ENCODE results near the gene CSH2. TPM values are rescaled to one million over a fixed set of nuclear protein-coding genes. Genes with fewer than 3 reads are reported as not detected.
"Not testable (repeated sequence)": the region's sequence is repeated elsewhere in the genome, so short reads cannot be mapped to it uniquely, and the experiment has no call there.

CSH2 gene
- not detected in 2 replicates for total RNA-seq

- intact Hi-C loops (cut with micrococcal nuclease) = not testable (repeated sequence)
These were observed at the start of gene CSH2 for GRCh38 chr17:63873577-63873976. CSH2 (minus strand) TSS chr17:63873677; CDS start chr17:63873614, 63 bp downstream.

GRCh38 chr17:63922402-63922801 lies 48.9 kb upstream of the CSH2 start:
- intact Hi-C loops (cut with micrococcal nuclease) = not testable (repeated sequence)

GRCh38 chr17:63920779-63921178 lies 47.3 kb upstream of the CSH2 start:
- intact Hi-C loops (cut with micrococcal nuclease) = not testable (repeated sequence)

GRCh38 chr17:63920050-63920449 lies 46.6 kb upstream of the CSH2 start:
- intact Hi-C loops (cut with micrococcal nuclease) = not testable (repeated sequence)

- intact Hi-C loops (cut with micrococcal nuclease) = loop anchor here (1.0 to 2.0 kb wide), 7 partner anchors 12 to 363 kb away; no protein-coding TSS in a partner anchor
These were observed 45.8 kb upstream of the CSH2 start for GRCh38 chr17:63919311-63919723.

GRCh38 chr17:63918789-63919305 lies 45.4 kb upstream of the CSH2 start, which contains the start of gene GH1:
GH1 (minus strand) TSS chr17:63918839; CDS start chr17:63918776, 63 bp downstream.
- intact Hi-C loops (cut with micrococcal nuclease) = loop anchor here (1.0 to 2.0 kb wide), 7 partner anchors 12 to 364 kb away; no protein-coding TSS in a partner anchor

- intact Hi-C loops (cut with micrococcal nuclease) = loop anchor here (2.0 kb wide), 1 partner anchor 364 kb away; no protein-coding TSS in a partner anchor
These were observed 44.8 kb upstream of the CSH2 start for GRCh38 chr17:63918305-63918704.

GRCh38 chr17:63917646-63918045 lies 44.2 kb upstream of the CSH2 start:
- intact Hi-C loops (cut with micrococcal nuclease) = loop anchor here (2.0 kb wide), 1 partner anchor 365 kb away; no protein-coding TSS in a partner anchor

GRCh38 chr17:63917206-63917605 lies 43.7 kb upstream of the CSH2 start:
- intact Hi-C loops (cut with micrococcal nuclease) = not testable (repeated sequence)

GRCh38 chr17:63916566-63917185 lies 43.2 kb upstream of the CSH2 start:
- intact Hi-C loops (cut with micrococcal nuclease) = no loop called here

GRCh38 chr17:63915753-63916152 lies 42.3 kb upstream of the CSH2 start:
- intact Hi-C loops (cut with micrococcal nuclease) = not testable (repeated sequence)

- intact Hi-C loops (cut with micrococcal nuclease) = no loop called here
These were observed 41.0 kb upstream of the CSH2 start for GRCh38 chr17:63914471-63914870.

- intact Hi-C loops (cut with micrococcal nuclease) = loop anchor here (2.0 kb wide), 1 partner anchor 221 kb away; no protein-coding TSS in a partner anchor
These were observed 38.2 kb upstream of the CSH2 start for GRCh38 chr17:63911657-63912100.

- intact Hi-C loops (cut with micrococcal nuclease) = loop anchor here (2.0 kb wide), 1 partner anchor 222 kb away; no protein-coding TSS in a partner anchor
These were observed 37.7 kb upstream of the CSH2 start, which contains the start of gene CSHL1 for GRCh38 chr17:63911041-63911635. CSHL1 (minus strand) TSS chr17:63911258; CDS start chr17:63911196, 62 bp downstream.

GRCh38 chr17:63910096-63910495 lies 36.6 kb upstream of the CSH2 start:
- intact Hi-C loops (cut with micrococcal nuclease) = loop anchor here (2.0 kb wide), 1 partner anchor 223 kb away; no protein-coding TSS in a partner anchor

- intact Hi-C loops (cut with micrococcal nuclease) = not testable (repeated sequence)
These were observed 36.1 kb upstream of the CSH2 start for GRCh38 chr17:63909586-63909985.

GRCh38 chr17:63907161-63907778 lies 33.8 kb upstream of the CSH2 start:
- intact Hi-C loops (cut with micrococcal nuclease) = not testable (repeated sequence)

GRCh38 chr17:63904796-63905195 lies 31.3 kb upstream of the CSH2 start:
- intact Hi-C loops (cut with micrococcal nuclease) = not testable (repeated sequence)

GRCh38 chr17:63903787-63904201 lies 30.3 kb upstream of the CSH2 start:
- intact Hi-C loops (cut with micrococcal nuclease) = not testable (repeated sequence)

GRCh38 chr17:63901971-63902370 lies 28.5 kb upstream of the CSH2 start:
- intact Hi-C loops (cut with micrococcal nuclease) = not testable (repeated sequence)
